H1 (cell line): Measurements from ENCODE around the gene PLA2G15. TPM values are rescaled to one million over a fixed set of nuclear protein-coding genes. Genes with fewer than 3 reads are reported as not detected.

Experiments used
- CTCF ChIA-PET: fragments of 300-600 bp; sonication (Branson Sonifier 250); formaldehyde crosslinking; loops from one replicate; lab custom pipeline; 2021; ENCODE audit not compliant: partially characterized antibody; lab: Charles Lee
- POLR2A ChIA-PET: fragments of 300-600 bp; sonication (Branson Sonifier 250); formaldehyde crosslinking; loops from one replicate; lab custom pipeline; 2021; ENCODE audit warnings: inconsistent platforms; ENCODE audit not compliant: partially characterized antibody; lab: Charles Lee
- DNase-seq, 2 experiments: peaks; one replicate each; pipeline versions ENCODE4 v3.0.0 to v3.0.0-alpha.2; 2010 to 2022; ENCODE audit warnings: low spot score in 2 of 2, low read depth in 1 of 2, mixed read lengths in 1 of 2
- FAIRE-seq: peaks from 2 replicates; lab custom pipeline; 2011; peaks lifted over from hg19 to GRCh38; lab: Jason Lieb, UNC
- H2AFZ ChIP-seq: 2 replicates; pipeline ENCODE4 v1.8.1; 2012; ENCODE audit warnings: low read length, inconsistent platforms
- H2AK5ac ChIP-seq: 2 replicates; pipeline ENCODE4 v1.6.1; 2013; ENCODE audit warnings: low read depth, low read length
- H2BK120ac ChIP-seq: replicated peaks from 2 replicates; pipeline ENCODE3; 2013; ENCODE audit warnings: low read depth, low read length, inconsistent platforms
- H2BK12ac ChIP-seq: 2 replicates; pipeline ENCODE4 v1.6.1; 2013; ENCODE audit warnings: low read depth, low read length
- H2BK15ac ChIP-seq: 2 replicates; pipeline ENCODE4 v1.6.1; 2013; ENCODE audit warnings: low read length
- H2BK20ac ChIP-seq: 2 replicates; pipeline ENCODE4 v1.6.1; 2013; ENCODE audit warnings: low read length
- H2BK5ac ChIP-seq: 2 replicates; pipeline ENCODE4 v1.6.1; 2013; ENCODE audit warnings: low read depth, low read length
- H3K14ac ChIP-seq: 2 replicates; pipeline ENCODE4 v1.6.1; 2013; ENCODE audit warnings: inconsistent platforms; ENCODE audit not compliant: insufficient read length
- H3K18ac ChIP-seq: 2 replicates; pipeline ENCODE4 v1.6.1; 2013; ENCODE audit warnings: low read length; ENCODE audit errors: extremely low read depth
- H3K23ac ChIP-seq: 2 replicates; pipeline ENCODE4 v1.6.1; 2013; ENCODE audit warnings: inconsistent platforms; ENCODE audit not compliant: insufficient read length
- H3K23me2 ChIP-seq: 2 replicates; pipeline ENCODE4 v1.6.1; 2013; ENCODE audit warnings: low read depth, low read length
- H3K27ac ChIP-seq: 2 replicates; pipeline ENCODE4 v1.6.1; 2011; ENCODE audit warnings: low read depth, low read length, inconsistent platforms
- H3K27me3 ChIP-seq, 4 experiments: replicated peaks in 1 of 4; 1 replicate in 1 of 4; 2 replicates in 3 of 4; pipeline versions ENCODE4 v1.6.1 to v1.8.1; 2011 to 2013; ENCODE audit warnings: low read length in 3 of 4, mild to moderate bottlenecking in 3 of 4, inconsistent platforms in 2 of 4, mixed read lengths in 2 of 4, moderate library complexity in 1 of 4; ENCODE audit not compliant: control insufficient read depth in 3 of 4, insufficient read depth in 3 of 4; ENCODE audit errors: extremely low read depth in 1 of 4
- H3K36me3 ChIP-seq, 4 experiments: 2 replicates each; pipeline versions ENCODE4 v1.6.1 to v1.8.1; 2011 to 2013; ENCODE audit warnings: mild to moderate bottlenecking in 4 of 4, low read length in 3 of 4, moderate library complexity in 2 of 4, control low read depth in 1 of 4, inconsistent platforms in 1 of 4; ENCODE audit not compliant: insufficient read depth in 4 of 4, control insufficient read depth in 2 of 4
- H3K4ac ChIP-seq: replicated peaks from 2 replicates; pipeline ENCODE3; 2013; ENCODE audit warnings: low read length, low read depth, mixed read lengths, inconsistent platforms; ENCODE audit not compliant: insufficient read length
- H3K4me1 ChIP-seq, 4 experiments: replicated peaks in 1 of 4; 1 replicate in 1 of 4; 2 replicates in 3 of 4; pipeline versions ENCODE4 v1.6.1 to v1.8.1; 2011 to 2013; ENCODE audit warnings: low read length in 3 of 4, inconsistent platforms in 2 of 4, mixed read lengths in 1 of 4; ENCODE audit not compliant: insufficient read depth in 4 of 4, control insufficient read depth in 3 of 4
- H3K4me2 ChIP-seq, 2 experiments: 2 replicates each; pipeline versions ENCODE4 v1.6.1 to v1.8.1; 2011 to 2013; ENCODE audit warnings: low read depth in 2 of 2, low read length in 2 of 2, control low read depth in 1 of 2, inconsistent platforms in 1 of 2, mild to moderate bottlenecking in 1 of 2; ENCODE audit not compliant: insufficient read depth in 1 of 2
- H3K4me3 ChIP-seq, 4 experiments: fragments of 200-600, 300-600 bp in 1 of 4; sonication (generic), shearing (Covaris generic), sonication (Bioruptor Twin) in 1 of 4; 2 replicates each; pipeline versions ENCODE4 v1.5.1 to v1.8.1; 2011 to 2016; ENCODE audit warnings: low read length in 4 of 4, low read depth in 3 of 4, control low read depth in 2 of 4, inconsistent platforms in 2 of 4, mild to moderate bottlenecking in 2 of 4, mixed read lengths in 1 of 4, moderate library complexity in 1 of 4; ENCODE audit not compliant: insufficient read depth in 2 of 4; ENCODE audit errors: extremely low read depth in 1 of 4
- H3K56ac ChIP-seq: replicated peaks from 2 replicates; pipeline ENCODE3; 2013; ENCODE audit warnings: low read depth, mild to moderate bottlenecking, mixed read lengths, low read length, inconsistent platforms; ENCODE audit not compliant: insufficient read length
- H3K79me1 ChIP-seq: 2 replicates; pipeline ENCODE4 v1.6.1; 2013; ENCODE audit warnings: low read depth, low read length, control low read depth
- H3K79me2 ChIP-seq, 2 experiments: 2 replicates each; pipeline versions ENCODE4 v1.6.1 to v1.8.1; 2012 to 2013; ENCODE audit warnings: low read length in 2 of 2, mild to moderate bottlenecking in 2 of 2, inconsistent platforms in 1 of 2; ENCODE audit not compliant: insufficient read depth in 2 of 2, control insufficient read depth in 1 of 2
- H3K9ac ChIP-seq, 4 experiments: replicated peaks in 1 of 4; 1 replicate in 1 of 4; 2 replicates in 3 of 4; pipeline versions ENCODE4 v1.6.1 to v1.8.1; 2011 to 2013; ENCODE audit warnings: low read depth in 3 of 4, low read length in 3 of 4, control low read depth in 2 of 4, mild to moderate bottlenecking in 2 of 4, moderate library complexity in 2 of 4, inconsistent platforms in 1 of 4; ENCODE audit errors: extremely low read depth in 1 of 4
- H3K9me3 ChIP-seq, 2 experiments: 2 replicates each; pipeline versions ENCODE4 v1.6.1 to v1.8.1; 2012 to 2013; ENCODE audit warnings: mild to moderate bottlenecking in 2 of 2, moderate library complexity in 2 of 2, control low read depth in 1 of 2, inconsistent platforms in 1 of 2, low read depth in 1 of 2, low read length in 1 of 2, mixed read lengths in 1 of 2; ENCODE audit not compliant: insufficient read depth in 2 of 2
- H4K20me1 ChIP-seq, 2 experiments: replicated peaks in 1 of 2; 2 replicates each; pipeline versions ENCODE3 to v1.8.1; 2011 to 2013; ENCODE audit warnings: inconsistent platforms in 2 of 2, low read length in 2 of 2, mild to moderate bottlenecking in 1 of 2; ENCODE audit not compliant: insufficient read depth in 2 of 2, control insufficient read depth in 1 of 2
- H4K5ac ChIP-seq: 2 replicates; pipeline ENCODE4 v1.6.1; 2013; ENCODE audit warnings: low read length, low read depth, mixed read lengths, inconsistent platforms; ENCODE audit not compliant: insufficient read length
- H4K8ac ChIP-seq: 2 replicates; pipeline ENCODE4 v1.8.0; 2013; ENCODE audit warnings: mild to moderate bottlenecking, moderate library complexity, low read length, inconsistent platforms; ENCODE audit not compliant: insufficient read depth; ENCODE audit errors: extremely low read depth
- H4K91ac ChIP-seq: replicated peaks from 2 replicates; pipeline ENCODE3; 2013; ENCODE audit warnings: low read length, mixed read lengths, inconsistent platforms; ENCODE audit not compliant: insufficient read length
- ASH2L ChIP-seq: fragments of 200-600, 300-600 bp; sonication (generic); IDR thresholded peaks from one replicate; pipeline ENCODE4 v1.7.1; 2017; ENCODE audit warnings: low read length
- BACH1 ChIP-seq: IDR thresholded peaks from 2 replicates; pipeline ENCODE4 v1.6.1; 2012; ENCODE audit warnings: low read length, improper control_type of control experiment
- CBX8 ChIP-seq: fragments of 300-800, 300-1000 bp; sonication (generic); IDR thresholded peaks from 2 replicates; pipeline ENCODE4 v1.7.1; 2016; ENCODE audit warnings: low read depth, low read length, borderline replicate concordance
- CTBP2 ChIP-seq: IDR thresholded peaks from 2 replicates; pipeline ENCODE4 v1.7.0; 2011; ENCODE audit warnings: borderline replicate concordance, mild to moderate bottlenecking, moderate library complexity, mixed read lengths, low read length; ENCODE audit not compliant: insufficient read depth, insufficient read length
- EP300 ChIP-seq, 2 experiments: IDR thresholded peaks; 1 replicate in 1 of 2; 2 replicates in 1 of 2; pipeline ENCODE4 v1.6.1; 2011 to 2012; ENCODE audit warnings: low read depth in 2 of 2, low read length in 2 of 2, mild to moderate bottlenecking in 2 of 2, borderline replicate concordance in 1 of 2, inconsistent platforms in 1 of 2, moderate library complexity in 1 of 2
- HDAC6 ChIP-seq: IDR thresholded peaks from one replicate; pipeline ENCODE4 v1.7.1; 2012; ENCODE audit warnings: low read depth, mild to moderate bottlenecking, inconsistent platforms, low read length, moderate library complexity
- JUN ChIP-seq: IDR thresholded peaks from 2 replicates; pipeline ENCODE4 v1.6.1; 2011; ENCODE audit warnings: low read depth, mild to moderate bottlenecking, improper control_type of control experiment, low read length
- KDM4A ChIP-seq: IDR thresholded peaks from one replicate; pipeline ENCODE4 v1.7.1; 2012; ENCODE audit warnings: low read depth, mild to moderate bottlenecking, moderate library complexity, low read length, inconsistent platforms; ENCODE audit not compliant: severe bottlenecking
- POLR2AphosphoS5 ChIP-seq: IDR thresholded peaks from 2 replicates; pipeline ENCODE4 v1.6.1; 2011; ENCODE audit warnings: low read depth, low read length
- RXRA ChIP-seq: IDR thresholded peaks from 2 replicates; pipeline ENCODE4 v1.6.1; 2011; ENCODE audit warnings: low read depth, mild to moderate bottlenecking, low read length, moderate library complexity; ENCODE audit not compliant: insufficient read depth
- SP2 ChIP-seq: IDR thresholded peaks from 2 replicates; pipeline ENCODE4 v1.6.1; 2012; ENCODE audit warnings: mild to moderate bottlenecking, low read length, inconsistent platforms
- WGBS, 2 experiments: shearing (Covaris generic) in 1 of 2; methylation state at CpG; one replicate each; pipeline versions ENCODE4 v1.1.6 to v1.1.7; 2013 to 2015; ENCODE audit warnings: low lambda C conversion rate in 2 of 2, mixed read lengths in 2 of 2, inconsistent platforms in 1 of 2, low coverage in 1 of 2, missing lambda C conversion rate in 1 of 2; ENCODE audit not compliant: insufficient replicate concordance in 2 of 2, insufficient coverage in 1 of 2, insufficient read length in 1 of 2; ENCODE audit errors: extremely low coverage in 1 of 2, missing lambda C conversion rate in 1 of 2; 5-methylcytosine and 5-hydroxymethylcytosine counted together
- polyA plus RNA-seq, 7 experiments: library from polyadenylated mRNA; depleted of rRNA in 3 of 7; stranded (reverse) in 5 of 7; unstranded in 2 of 7; fragments of >200 nt in 5 of 7; fragments of 200-250 nt in 2 of 7; gene quantifications; 1 replicate in 5 of 7; 2 replicates in 1 of 7; 4 replicates in 1 of 7; pipeline versions ENCODE4 v1.2.1 to v1.2.3, GENCODE V29; 2011 to 2013; ENCODE audit warnings: missing spikeins in 2 of 7, mixed read lengths in 2 of 7
- total RNA-seq: library from RNA; stranded (reverse); fragmentation: NEBNext Ultra II Directional; extraction: Animal tissue kit (Norgen Biotek cat#: 25700); gene quantifications from 2 replicates; pipeline ENCODE4 v1.2.1, GENCODE V29; 2021
- TF ChIP-seq, protein P1 (sequence below): IDR thresholded peaks from 2 replicates; pipeline ENCODE4 v1.6.1; 2012; ENCODE audit warnings: low read length, inconsistent platforms

The PLA2G15 gene
- total and polyA plus RNA-seq, 2 of the 8 experiments (the other 6 are each of a cell fraction or from before 2014, with no cell fraction given): 11.2 to 12.0 TPM

DNA sequence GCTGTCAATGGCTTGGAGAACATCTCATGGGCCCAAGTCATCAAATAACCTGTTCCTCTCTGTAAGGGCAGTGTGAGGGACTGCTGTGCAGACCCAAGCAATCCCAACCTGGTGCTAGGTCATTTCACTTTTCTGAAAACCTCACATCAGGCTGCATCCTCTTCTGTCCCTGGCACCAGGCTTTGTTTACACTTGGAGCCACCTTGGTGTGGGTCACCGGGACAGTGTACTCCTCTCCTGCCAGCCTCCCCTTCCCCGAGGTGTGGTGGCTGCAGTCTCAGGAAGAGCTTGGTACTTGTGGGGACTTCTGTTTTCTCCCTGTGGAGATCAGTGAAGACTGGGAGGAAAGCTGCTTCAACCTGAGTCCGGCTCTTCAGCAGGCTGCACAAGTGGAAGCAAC is 53.1 kb downstream of the PLA2G15 start:
- Histone ChIP-seq H4K91ac (no peak overlapping the region), H3K18ac (no peak overlapping the region), H3K9me3 (no peaks in the 10 kb centered on the region), H2BK5ac (no peak overlapping the region), H3K14ac (no peak overlapping the region), H4K5ac (no peak overlapping the region), H4K20me1 (peaks cover 1 to 5% of the 10 kb centered on the region in 2 experiments), H3K4me1 (no peaks in the 10 kb centered on the region), H3K56ac (no peak overlapping the region), H2BK20ac (no peak overlapping the region), H3K4ac (no peak overlapping the region), H3K4me2 (no peak overlapping the region), H2AK5ac (no peak overlapping the region), H3K27me3 (no peaks in the 10 kb centered on the region), H3K4me3 (no peak overlapping the region), H3K23ac (no peak overlapping the region), H3K79me1 (no peaks in the 10 kb centered on the region), H2AFZ (no peak overlapping the region), H3K36me3 (peaks cover 18 to 62% (median 48%) of the 10 kb centered on the region in 4 experiments), H2BK120ac (no peak overlapping the region), H2BK12ac (no peak overlapping the region), H2BK15ac (no peak overlapping the region), H4K8ac (no peak overlapping the region), H3K23me2 (no peaks in the 10 kb centered on the region), H3K27ac (no peak overlapping the region), H3K79me2 (no peaks in the 10 kb centered on the region), H3K9ac (no peak overlapping the region)
- no peak for DNase-seq
- no peak for FAIRE-seq
- POLR2A ChIA-PET: interaction anchor here (1.1 to 3.8 kb wide), 9 partner anchors 9 to 61 kb away, joined by 3 to 35 read pairs (median 5); partner anchors contain the start of genes PRMT7 and SLC7A6OS
- 93% methylated on average over 3 of the region's 3 CpGs; no CpG with 5 or more reads in 1 of the 2 experiments for WGBS, 2 experiments
- CTCF ChIA-PET: interaction anchor here (0.7 to 3.5 kb wide), 7 partner anchors 13 to 41 kb away, joined by 3 to 23 read pairs (median 8); partner anchors contain the start of genes PRMT7, SLC7A6 and SLC7A6OS
- TF ChIP-seq POLR2AphosphoS5 (no peak; the same call in 1 of the 2 replicates), CBX8 (no peak), SP2 (no peak), JUN (no peak), ASH2L (no peak), BACH1 (no peak), EP300 (IDR thresholded peaks at IDR 0.05; ENCODE audit: borderline replicate concordance in 1 of 2, low read depth in 2 of 2, low read length in 2 of 2) (no peak), HDAC6 (no peak), CTBP2 (no peak), KDM4A (no peak), RXRA (no peak)
- TF ChIP-seq, protein P1, sequence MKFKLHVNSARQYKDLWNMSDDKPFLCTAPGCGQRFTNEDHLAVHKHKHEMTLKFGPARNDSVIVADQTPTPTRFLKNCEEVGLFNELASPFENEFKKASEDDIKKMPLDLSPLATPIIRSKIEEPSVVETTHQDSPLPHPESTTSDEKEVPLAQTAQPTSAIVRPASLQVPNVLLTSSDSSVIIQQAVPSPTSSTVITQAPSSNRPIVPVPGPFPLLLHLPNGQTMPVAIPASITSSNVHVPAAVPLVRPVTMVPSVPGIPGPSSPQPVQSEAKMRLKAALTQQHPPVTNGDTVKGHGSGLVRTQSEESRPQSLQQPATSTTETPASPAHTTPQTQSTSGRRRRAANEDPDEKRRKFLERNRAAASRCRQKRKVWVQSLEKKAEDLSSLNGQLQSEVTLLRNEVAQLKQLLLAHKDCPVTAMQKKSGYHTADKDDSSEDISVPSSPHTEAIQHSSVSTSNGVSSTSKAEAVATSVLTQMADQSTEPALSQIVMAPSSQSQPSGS: no peak
